Lower leg skin (tissue), 3 donors: ENCODE measurements around the gene POFUT2.

Experiments used
- POLR2A ChIP-seq, 2 donors: fragments of 450-650 bp; IDR thresholded peaks; one replicate each; pipeline ENCODE4 v1.6.1; 2016 to 2017; ENCODE audit warnings: antibody characterized with exemption in 2 of 2, mild to moderate bottlenecking in 1 of 2, moderate library complexity in 1 of 2
- TF ChIP-seq, protein P1 (sequence below), 3 donors: fragments of 450-650 bp; IDR thresholded peaks; one replicate each; pipeline ENCODE4 v1.5.1; 2016; ENCODE audit warnings: antibody characterized with exemption in 3 of 3, mild to moderate bottlenecking in 3 of 3, moderate library complexity in 2 of 3

DNA sequence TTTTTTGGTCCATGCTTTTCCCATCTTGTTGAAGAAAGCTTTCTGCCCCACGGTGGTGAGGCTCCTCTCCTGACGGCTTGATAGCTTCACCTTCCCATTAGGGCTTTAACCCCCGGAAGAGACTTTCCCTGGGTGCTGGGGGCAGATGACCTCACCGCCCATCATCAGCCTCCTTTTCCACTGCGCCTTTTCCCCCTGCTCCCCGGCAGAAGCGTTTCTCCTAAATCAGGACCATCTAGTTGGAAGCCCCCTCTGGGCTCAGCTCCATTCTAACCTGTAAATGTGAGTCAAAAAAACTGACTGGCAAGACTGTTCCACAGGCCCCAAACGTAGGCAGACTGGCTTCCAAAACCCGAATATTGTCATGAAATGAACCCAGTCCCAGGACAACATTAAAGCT lies 6.7 kb downstream of the POFUT2 start:
- TF ChIP-seq, protein P1, sequence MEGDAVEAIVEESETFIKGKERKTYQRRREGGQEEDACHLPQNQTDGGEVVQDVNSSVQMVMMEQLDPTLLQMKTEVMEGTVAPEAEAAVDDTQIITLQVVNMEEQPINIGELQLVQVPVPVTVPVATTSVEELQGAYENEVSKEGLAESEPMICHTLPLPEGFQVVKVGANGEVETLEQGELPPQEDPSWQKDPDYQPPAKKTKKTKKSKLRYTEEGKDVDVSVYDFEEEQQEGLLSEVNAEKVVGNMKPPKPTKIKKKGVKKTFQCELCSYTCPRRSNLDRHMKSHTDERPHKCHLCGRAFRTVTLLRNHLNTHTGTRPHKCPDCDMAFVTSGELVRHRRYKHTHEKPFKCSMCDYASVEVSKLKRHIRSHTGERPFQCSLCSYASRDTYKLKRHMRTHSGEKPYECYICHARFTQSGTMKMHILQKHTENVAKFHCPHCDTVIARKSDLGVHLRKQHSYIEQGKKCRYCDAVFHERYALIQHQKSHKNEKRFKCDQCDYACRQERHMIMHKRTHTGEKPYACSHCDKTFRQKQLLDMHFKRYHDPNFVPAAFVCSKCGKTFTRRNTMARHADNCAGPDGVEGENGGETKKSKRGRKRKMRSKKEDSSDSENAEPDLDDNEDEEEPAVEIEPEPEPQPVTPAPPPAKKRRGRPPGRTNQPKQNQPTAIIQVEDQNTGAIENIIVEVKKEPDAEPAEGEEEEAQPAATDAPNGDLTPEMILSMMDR (IDR thresholded peaks at IDR 0.05), result no peak
- no peak for TF ChIP-seq POLR2A (IDR thresholded peaks at IDR 0.05)
